ENCODE measurements around the gene PFDN5. TPM values are rescaled to one million over a fixed set of nuclear protein-coding genes. Genes with fewer than 3 reads are reported as not detected.
"Not testable (repeated sequence)": the region's sequence is repeated elsewhere in the genome, so short reads cannot be mapped to it uniquely, and the experiment has no call there.

Gene PFDN5
- total RNA-seq, 1 donor from 2014 or later, result 344 TPM

DNA sequence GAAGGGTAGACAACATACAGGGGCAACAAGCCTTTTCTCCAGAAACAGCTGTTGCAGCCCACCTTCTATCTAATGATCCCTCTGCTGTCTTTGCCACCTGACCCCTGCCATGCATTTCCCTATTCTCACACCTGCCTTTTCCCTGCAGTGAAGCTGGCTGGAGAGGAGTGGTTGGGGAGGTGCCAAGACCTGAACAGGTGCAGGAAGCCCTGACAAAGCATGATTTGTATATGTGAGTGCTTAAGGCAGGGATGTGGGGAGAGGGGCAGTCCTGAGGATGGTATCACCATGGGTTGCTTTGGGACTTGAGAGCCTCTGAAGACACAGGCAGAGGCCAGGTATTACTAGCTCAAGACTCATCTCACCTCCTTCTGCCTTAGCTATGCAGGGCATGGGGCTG, 2.9 kb upstream of the PFDN5 start:
- no peak for DNase-seq (ENCODE audit: low spot score)
- intact Hi-C loops (cut with micrococcal nuclease), result no loop called here
- Mint-ChIP-seq H3K27ac (no peak overlapping the region), H3K36me3 (ENCODE audit: low read depth) (peaks cover 49% of the 10 kb centered on the region), H3K4me3 (no peak overlapping the region), H3K27me3 (ENCODE audit: insufficient read depth) (no peaks in the 10 kb centered on the region), H3K4me1 (ENCODE audit: low read depth) (peaks cover 31% of the 10 kb centered on the region), H3K9me3 (no peaks in the 10 kb centered on the region)

GRCh38 chr12:53295891-53296219, 513 bp downstream of the PFDN5 start:
- Mint-ChIP-seq H3K27me3 (ENCODE audit: insufficient read depth) (no peaks in the 10 kb centered on the region), H3K4me1 (ENCODE audit: low read depth) (peaks cover 55% of the 10 kb centered on the region), H3K36me3 (ENCODE audit: low read depth) (peaks cover 52% of the 10 kb centered on the region), H3K9me3 (no peaks in the 10 kb centered on the region), H3K27ac (peak overlapping the region; percentile 91), H3K4me3 (peak overlapping the region; percentile 99)
- intact Hi-C loops (cut with micrococcal nuclease), result loop anchor here (1.0 to 2.0 kb wide), 8 partner anchors 25 to 155 kb away; partner anchors contain the start of genes AAAS, CSAD, ESPL1 and ZNF740
- no peak for DNase-seq (ENCODE audit: low spot score)

DNA sequence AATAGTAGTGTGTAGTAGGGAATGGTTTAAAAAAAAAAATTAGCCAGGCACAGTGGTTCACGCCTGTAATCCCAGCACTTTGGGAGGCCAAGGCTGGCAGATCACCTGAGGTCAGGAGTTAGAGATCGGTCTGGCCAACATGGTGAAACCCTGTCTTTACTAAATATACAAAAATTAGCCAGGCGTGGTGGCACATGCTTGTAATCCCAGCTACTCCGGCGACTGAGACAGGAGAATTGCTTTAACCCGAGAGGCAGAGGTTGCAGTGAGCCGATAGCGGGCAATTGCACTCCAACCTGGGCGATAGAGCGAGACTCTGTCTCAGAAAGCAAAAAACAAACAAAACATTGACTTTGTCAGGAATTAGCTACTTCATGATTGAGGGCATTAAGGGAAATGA, 1.8 kb downstream of the PFDN5 start:
- H3K9me3 Mint-ChIP-seq; DNase-seq (ENCODE audit: low spot score); H3K27me3 Mint-ChIP-seq (ENCODE audit: insufficient read depth); intact Hi-C loops (cut with micrococcal nuclease): not testable (repeated sequence)
- peaks cover 61% of the 10 kb centered on the region for H3K4me1 Mint-ChIP-seq (ENCODE audit: low read depth)
- peak overlapping the region; percentile 62 for H3K27ac Mint-ChIP-seq
- peaks cover 52% of the 10 kb centered on the region for H3K36me3 Mint-ChIP-seq (ENCODE audit: low read depth)
- H3K4me3 Mint-ChIP-seq, result peak overlapping the region; percentile 99

DNA sequence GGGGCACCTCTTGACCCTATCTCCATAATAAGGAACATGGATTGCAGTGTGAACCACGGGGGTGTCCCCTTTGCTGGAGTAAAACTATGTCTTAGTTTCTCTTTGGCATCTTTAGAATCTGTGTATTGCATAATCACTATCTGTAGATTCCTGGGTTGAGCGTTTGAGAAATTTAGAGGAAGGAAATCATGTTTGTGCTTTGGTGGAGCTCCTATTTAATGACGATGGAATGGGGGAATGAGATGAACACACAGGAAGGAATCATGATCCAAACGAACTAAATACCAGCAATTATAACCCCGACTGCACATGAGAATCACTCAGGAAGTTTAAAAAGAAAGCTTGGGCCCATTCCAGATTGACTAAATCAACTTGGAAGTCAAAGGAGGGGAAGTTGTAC, 2.8 kb downstream of the PFDN5 start:
- H3K36me3 Mint-ChIP-seq (ENCODE audit: low read depth), result peaks cover 55% of the 10 kb centered on the region
- no peaks in the 10 kb centered on the region for H3K27me3 Mint-ChIP-seq (ENCODE audit: insufficient read depth)
- intact Hi-C loops (cut with micrococcal nuclease), result no loop called here
- peak overlapping the region; percentile 62 for H3K27ac Mint-ChIP-seq
- peaks cover 68% of the 10 kb centered on the region for H3K4me1 Mint-ChIP-seq (ENCODE audit: low read depth)
- peak overlapping the region; percentile 19 for H3K4me3 Mint-ChIP-seq
- no peaks in the 10 kb centered on the region for H3K9me3 Mint-ChIP-seq
- DNase-seq (ENCODE audit: low spot score), result no peak

- no peaks in the 10 kb centered on the region for H3K9me3 Mint-ChIP-seq
- H3K4me3 Mint-ChIP-seq, result peak overlapping the region; percentile 97
- intact Hi-C loops (cut with micrococcal nuclease), result loop anchor here (1.0 kb wide), 10 partner anchors 22 to 201 kb away; partner anchors contain the start of genes AAAS, CSAD, ESPL1 and ZNF740
- peaks cover 52% of the 10 kb centered on the region for H3K36me3 Mint-ChIP-seq (ENCODE audit: low read depth)
- H3K27ac Mint-ChIP-seq, result peak overlapping the region; percentile 93
- H3K4me1 Mint-ChIP-seq (ENCODE audit: low read depth), result peaks cover 68% of the 10 kb centered on the region
- H3K27me3 Mint-ChIP-seq (ENCODE audit: insufficient read depth), result no peaks in the 10 kb centered on the region
- peak; percentile 43 for DNase-seq (ENCODE audit: low spot score)
Observed at GRCh38 chr12:53299101-53299453, 3.7 kb downstream of the PFDN5 start.

GRCh38 chr12:53299454-53300180, 4.3 kb downstream of the PFDN5 start, which contains the start of gene MYG1:
MYG1 (plus strand) TSS chr12:53299695; CDS start chr12:53299738, 43 bp downstream.
- peak; percentile 86 for DNase-seq (ENCODE audit: low spot score)
- Mint-ChIP-seq H3K27me3 (ENCODE audit: insufficient read depth) (no peaks in the 10 kb centered on the region), H3K9me3 (no peaks in the 10 kb centered on the region), H3K27ac (peak within 1 kb of the TSS; percentile 93), H3K4me3 (peak within 1 kb of the TSS; percentile 97), H3K4me1 (ENCODE audit: low read depth) (peaks cover 68% of the 10 kb centered on the region), H3K36me3 (ENCODE audit: low read depth) (peaks cover 51% of the 10 kb centered on the region)
- intact Hi-C loops (cut with micrococcal nuclease), result loop anchor here (1.0 kb wide), 10 partner anchors 22 to 201 kb away; partner anchors contain the start of genes AAAS, CSAD, ESPL1 and ZNF740

- Mint-ChIP-seq H3K9me3 (no peaks in the 10 kb centered on the region), H3K36me3 (ENCODE audit: low read depth) (peaks cover 50% of the 10 kb centered on the region), H3K4me3 (peak overlapping the region; percentile 97), H3K27ac (peak overlapping the region; percentile 93), H3K4me1 (ENCODE audit: low read depth) (peaks cover 64% of the 10 kb centered on the region), H3K27me3 (ENCODE audit: insufficient read depth) (no peaks in the 10 kb centered on the region)
- DNase-seq (ENCODE audit: low spot score), result no peak
- intact Hi-C loops (cut with micrococcal nuclease), result no loop called here
Observed at GRCh38 chr12:53300187-53300586, 4.8 kb downstream of the PFDN5 start.

DNA sequence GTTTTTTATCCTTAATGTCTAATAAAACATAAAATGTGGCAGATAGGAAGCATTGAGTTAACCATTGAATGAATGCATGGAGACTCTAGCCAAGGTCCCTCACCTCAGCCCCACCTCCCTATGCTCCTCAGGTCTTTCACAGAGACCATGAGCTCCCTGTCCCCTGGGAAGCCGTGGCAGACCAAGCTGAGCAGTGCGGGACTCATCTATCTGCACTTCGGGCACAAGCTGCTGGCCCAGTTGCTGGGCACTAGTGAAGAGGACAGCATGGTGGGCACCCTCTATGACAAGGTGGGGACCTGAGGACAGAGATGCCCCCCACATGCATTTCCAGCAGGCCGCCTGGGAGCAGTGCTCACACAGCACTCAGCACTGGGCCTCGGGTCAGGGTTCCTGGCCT, 7.6 kb downstream of the PFDN5 start:
- H3K4me1 Mint-ChIP-seq (ENCODE audit: low read depth), result peaks cover 39% of the 10 kb centered on the region
- intact Hi-C loops (cut with micrococcal nuclease), result no loop called here
- H3K9me3 Mint-ChIP-seq, result no peaks in the 10 kb centered on the region
- no peak for DNase-seq (ENCODE audit: low spot score)
- peak overlapping the region; percentile 40 for H3K27ac Mint-ChIP-seq
- H3K27me3 Mint-ChIP-seq (ENCODE audit: insufficient read depth), result no peaks in the 10 kb centered on the region
- H3K36me3 Mint-ChIP-seq (ENCODE audit: low read depth), result peaks cover 53% of the 10 kb centered on the region
- H3K4me3 Mint-ChIP-seq, result no peak overlapping the region

GRCh38 chr12:53306826-53307225, 11.5 kb downstream of the PFDN5 start:
- no peaks in the 10 kb centered on the region for H3K9me3 Mint-ChIP-seq
- intact Hi-C loops (cut with micrococcal nuclease), result no loop called here
- H3K36me3 Mint-ChIP-seq (ENCODE audit: low read depth), result peaks cover 41% of the 10 kb centered on the region
- no peak overlapping the region for H3K4me3 Mint-ChIP-seq
- peaks cover 8% of the 10 kb centered on the region for H3K4me1 Mint-ChIP-seq (ENCODE audit: low read depth)
- H3K27ac Mint-ChIP-seq, result no peak overlapping the region
- no peak for DNase-seq (ENCODE audit: low spot score)
- no peaks in the 10 kb centered on the region for H3K27me3 Mint-ChIP-seq (ENCODE audit: insufficient read depth)

DNA sequence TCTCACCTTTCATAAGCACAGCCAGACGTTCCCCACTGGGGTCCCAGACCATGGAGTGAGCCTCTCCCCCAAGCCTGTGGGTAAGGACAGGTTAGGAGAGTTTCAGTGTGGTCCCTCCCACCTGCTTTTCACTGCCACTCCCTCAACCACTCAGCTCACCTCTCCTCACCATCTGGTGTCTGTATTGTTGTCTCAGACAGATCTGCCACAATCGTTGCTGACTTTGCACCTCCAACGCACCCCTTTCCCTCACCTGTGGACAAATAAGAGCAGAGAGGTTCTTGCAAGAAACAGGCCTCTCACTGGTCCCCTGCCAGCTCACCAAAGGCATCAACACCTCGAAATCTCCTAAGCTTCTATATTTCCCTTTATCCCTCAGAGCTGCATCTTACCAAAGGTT, 12.9 kb downstream of the PFDN5 start:
- H3K4me3 Mint-ChIP-seq, result no peak overlapping the region
- intact Hi-C loops (cut with micrococcal nuclease), result no loop called here
- H3K9me3 Mint-ChIP-seq, result no peaks in the 10 kb centered on the region
- no peaks in the 10 kb centered on the region for H3K4me1 Mint-ChIP-seq (ENCODE audit: low read depth)
- no peak for DNase-seq (ENCODE audit: low spot score)
- H3K27me3 Mint-ChIP-seq (ENCODE audit: insufficient read depth), result no peaks in the 10 kb centered on the region
- H3K27ac Mint-ChIP-seq, result no peak overlapping the region
- peaks cover 34% of the 10 kb centered on the region for H3K36me3 Mint-ChIP-seq (ENCODE audit: low read depth)

DNA sequence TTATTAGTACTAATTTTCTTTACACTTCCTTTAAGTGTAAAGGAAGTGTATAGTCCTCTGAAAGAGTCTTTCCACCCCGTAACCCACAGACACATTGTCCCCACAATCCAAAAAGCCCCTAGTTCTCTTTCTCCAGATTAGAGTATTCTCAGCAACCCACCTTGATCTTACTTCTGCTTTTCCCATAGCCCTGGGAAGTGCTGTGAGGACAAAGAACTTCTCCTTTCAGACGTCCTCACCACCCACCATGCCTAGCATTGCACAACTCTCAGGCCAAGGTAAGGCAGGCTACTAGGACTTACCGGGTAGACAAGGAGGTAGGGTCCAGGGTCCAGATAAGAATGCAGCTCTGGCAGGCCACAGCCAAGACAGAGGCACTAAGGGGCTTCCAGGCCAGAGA, 18.7 kb downstream of the PFDN5 start:
- no peaks in the 10 kb centered on the region for H3K9me3 Mint-ChIP-seq
- H3K4me1 Mint-ChIP-seq (ENCODE audit: low read depth), result peaks cover 5% of the 10 kb centered on the region
- no peak overlapping the region for H3K27ac Mint-ChIP-seq
- H3K27me3 Mint-ChIP-seq (ENCODE audit: insufficient read depth), result no peaks in the 10 kb centered on the region
- DNase-seq (ENCODE audit: low spot score), result no peak
- H3K4me3 Mint-ChIP-seq, result no peak overlapping the region
- intact Hi-C loops (cut with micrococcal nuclease), result no loop called here
- H3K36me3 Mint-ChIP-seq (ENCODE audit: low read depth), result peaks cover 34% of the 10 kb centered on the region

GRCh38 chr12:53320352-53321195, 25.2 kb downstream of the PFDN5 start:
- Mint-ChIP-seq H3K9me3 (no peaks in the 10 kb centered on the region), H3K4me1 (ENCODE audit: low read depth) (peaks cover 41% of the 10 kb centered on the region), H3K36me3 (ENCODE audit: low read depth) (peaks cover 17% of the 10 kb centered on the region), H3K27ac (peak overlapping the region; percentile 97), H3K4me3 (peak overlapping the region; percentile 96), H3K27me3 (ENCODE audit: insufficient read depth) (no peaks in the 10 kb centered on the region)
- DNase-seq (ENCODE audit: low spot score), result no peak
- intact Hi-C loops (cut with micrococcal nuclease), result loop anchor here (1.0 to 5.0 kb wide), 14 partner anchors 21 to 407 kb away; partner anchors contain the start of genes CALCOCO1, CSAD, ESPL1 and MYG1
